ENCODE results near the gene ZNF735.

GRCh38 chr7:64192148-64192704 is 14.8 kb upstream of the ZNF735 start:
- TF ChIP-seq REST (IDR thresholded peaks at IDR 0.05; ENCODE audit: insufficient read depth in 1 of 2, low read depth in 2 of 2, low read length in 2 of 2) (no peak), POLR2AphosphoS5 (IDR thresholded peaks at IDR 0.05; ENCODE audit: low read depth, low read length) (no peak)

Data from PFSK-1 (cell line).